Breast epithelium (tissue), 4 donors: ENCODE measurements around the gene SSX2IP. TPM values are rescaled to one million over a fixed set of nuclear protein-coding genes. Genes with fewer than 3 reads are reported as not detected.
"Not testable (repeated sequence)": the region's sequence is repeated elsewhere in the genome, so short reads cannot be mapped to it uniquely, and the experiment has no call there.

Source experiments
- DNase-seq, 2 donors: peaks; one replicate each; pipeline ENCODE4 v3.0.0-alpha.2; 2019; ENCODE audit warnings: low spot score in 2 of 2
- H3K27ac ChIP-seq, 2 donors: fragments of 200-600 bp; sonication (generic) in 1 of 2; one replicate each; pipeline ENCODE4 v1.5.1; 2016 to 2019; ENCODE audit warnings: mild to moderate bottlenecking in 1 of 2
- H3K27me3 ChIP-seq, 2 donors: fragments of 200-600 bp; sonication (generic) in 1 of 2; one replicate each; pipeline versions ENCODE4 v1.5.1 to v1.6.0; 2017 to 2019; ENCODE audit warnings: control low read depth in 1 of 2, mild to moderate bottlenecking in 1 of 2
- H3K36me3 ChIP-seq: fragments of 200-600 bp; one replicate; pipeline ENCODE4 v1.5.1; 2019
- H3K4me1 ChIP-seq, 2 donors: fragments of 200-600 bp; sonication (generic); one replicate each; pipeline ENCODE4 v1.5.1; 2016 to 2019; ENCODE audit warnings: control low read depth in 1 of 2
- H3K4me3 ChIP-seq, 3 donors: fragments of 200-600 bp; sonication (generic); 1 replicate in 2 of 3; 2 replicates in 1 of 3; pipeline ENCODE4 v1.5.1; 2016 to 2019; ENCODE audit warnings: mild to moderate bottlenecking in 3 of 3, moderate library complexity in 2 of 3
- H3K9me3 ChIP-seq, 2 donors: fragments of 200-600 bp; sonication (generic) in 1 of 2; one replicate each; pipeline ENCODE4 v1.5.1; 2016 to 2019; ENCODE audit warnings: control low read depth in 1 of 2
- CTCF ChIP-seq, 3 donors: fragments of 450-650 bp; IDR thresholded peaks; one replicate each; pipeline ENCODE4 v1.5.1; 2016 to 2017; ENCODE audit warnings: antibody characterized with exemption in 3 of 3, mild to moderate bottlenecking in 3 of 3, moderate library complexity in 3 of 3
- POLR2A ChIP-seq: fragments of 450-650 bp; IDR thresholded peaks from one replicate; pipeline ENCODE4 v1.6.1; 2016; ENCODE audit warnings: antibody characterized with exemption, mild to moderate bottlenecking, moderate library complexity
- POLR2AphosphoS5 ChIP-seq, 3 donors: sonication (generic); formaldehyde crosslinking; IDR thresholded peaks; one replicate each; pipeline ENCODE4 v1.6.1; 2017; ENCODE audit warnings: antibody characterized with exemption in 3 of 3
- intact Hi-C: fragments of 100-400 bp; cut with DNase I; formaldehyde crosslinking; loops from one replicate; pipeline ENCODE4 v1.15.1; 2023; ENCODE audit warnings: low total_unique reads
- total RNA-seq, 3 donors: library from RNA; depleted of rRNA; stranded (reverse); fragments of >200 nt; gene quantifications; one replicate each; pipeline ENCODE4 v1.1.0, GENCODE V29; 2016

SSX2IP gene
- total RNA-seq, 3 donors from 2014 or later = 1.1 to 11.0 (median 4.3) TPM

DNA sequence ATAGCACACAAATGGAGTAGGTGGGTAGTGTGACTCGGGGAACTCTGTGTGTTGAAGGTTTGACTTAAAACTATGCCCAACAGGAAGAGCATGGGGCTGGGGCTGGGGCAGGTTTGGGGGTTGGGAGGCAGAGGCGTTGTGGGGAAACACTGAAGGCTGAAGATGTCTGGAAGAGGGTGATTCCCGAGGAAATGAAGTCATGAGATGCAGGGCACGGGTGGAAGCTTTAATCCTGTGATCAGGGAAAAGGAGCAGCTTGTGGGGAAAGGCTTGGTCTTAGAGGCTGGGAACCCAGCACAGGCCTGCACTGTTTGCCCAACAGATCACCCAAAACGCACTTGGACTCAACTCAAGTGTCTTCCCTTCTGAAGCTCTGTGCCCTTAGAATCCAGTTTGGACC lies 89.5 kb downstream of the SSX2IP start:
- DNase-seq = no peak
- no peak overlapping the region for H3K4me3 ChIP-seq
- intact Hi-C loops = loop anchor here (10.0 kb wide), 1 partner anchor 1036 kb away; no protein-coding TSS in a partner anchor
- TF ChIP-seq POLR2AphosphoS5 (IDR thresholded peaks at IDR 0.05) = no peak
- TF ChIP-seq POLR2A = no peak
- TF ChIP-seq CTCF (IDR thresholded peaks at IDR 0.05) = no peak
- no peaks in the 10 kb centered on the region for H3K4me1 ChIP-seq
- no peak overlapping the region for H3K27ac ChIP-seq
- H3K27me3 ChIP-seq = no peaks in the 10 kb centered on the region
- peaks cover 8 to 15% of the 10 kb centered on the region in 2 donors for H3K9me3 ChIP-seq
- no peaks in the 10 kb centered on the region for H3K36me3 ChIP-seq

DNA sequence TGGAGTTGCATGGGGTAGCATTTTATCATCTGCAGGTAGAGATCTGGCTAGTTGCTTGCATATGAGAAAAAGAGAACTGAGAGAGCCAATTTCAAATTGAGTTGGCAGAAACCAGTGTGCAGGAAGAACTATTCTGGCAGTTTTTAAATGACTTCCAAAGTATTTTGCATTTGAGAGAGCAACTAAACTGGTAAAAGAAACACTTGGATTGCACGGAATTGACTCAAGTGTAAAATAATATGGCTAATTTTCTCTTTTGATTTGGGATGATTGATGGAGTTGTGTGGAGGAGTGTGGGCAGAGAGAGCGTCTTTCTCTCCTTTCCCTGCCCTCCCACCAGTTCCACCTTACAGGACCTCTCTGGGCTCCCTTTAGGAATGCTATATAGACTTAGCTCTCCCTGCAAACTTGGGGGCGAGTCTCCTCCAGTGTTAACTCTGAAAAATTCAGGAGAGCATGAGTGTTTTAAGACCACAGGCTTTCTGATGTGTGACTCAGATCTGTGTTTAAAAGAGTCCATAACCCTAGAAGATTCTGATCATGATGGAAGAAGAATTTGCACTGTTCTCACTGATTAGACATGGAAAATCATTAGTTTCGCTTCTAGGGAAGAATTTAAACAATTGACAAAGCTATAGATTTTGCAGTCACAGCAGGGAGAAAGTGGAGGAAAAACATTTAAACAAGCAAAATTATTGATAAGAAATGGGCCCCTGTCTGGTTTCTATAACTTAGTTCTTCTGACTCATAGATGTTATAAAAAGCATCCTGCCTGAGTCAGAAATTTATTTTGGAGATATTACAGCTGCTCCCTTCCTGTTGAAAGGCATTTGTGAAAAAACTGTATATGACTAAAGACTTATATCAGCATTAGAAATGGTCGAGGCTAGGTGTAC lies 91.2 kb downstream of the SSX2IP start:
- DNase-seq = no peak
- Histone ChIP-seq H3K27ac (no peak overlapping the region), H3K4me1 (no peaks in the 10 kb centered on the region), H3K36me3 (no peaks in the 10 kb centered on the region), H3K9me3 (no peaks in the 10 kb centered on the region), H3K4me3 (no peak overlapping the region), H3K27me3 (no peaks in the 10 kb centered on the region)
- intact Hi-C loops = no loop called here
- no peak for TF ChIP-seq POLR2A
- TF ChIP-seq POLR2AphosphoS5 (IDR thresholded peaks at IDR 0.05) = no peak
- no peak for TF ChIP-seq CTCF (IDR thresholded peaks at IDR 0.05)

GRCh38 chr1:84598418-84598817 lies 91.8 kb downstream of the SSX2IP start:
- no peak overlapping the region for H3K27ac ChIP-seq
- no peak for TF ChIP-seq POLR2A
- TF ChIP-seq CTCF (IDR thresholded peaks at IDR 0.05) = no peak
- TF ChIP-seq POLR2AphosphoS5 (IDR thresholded peaks at IDR 0.05) = no peak

DNA sequence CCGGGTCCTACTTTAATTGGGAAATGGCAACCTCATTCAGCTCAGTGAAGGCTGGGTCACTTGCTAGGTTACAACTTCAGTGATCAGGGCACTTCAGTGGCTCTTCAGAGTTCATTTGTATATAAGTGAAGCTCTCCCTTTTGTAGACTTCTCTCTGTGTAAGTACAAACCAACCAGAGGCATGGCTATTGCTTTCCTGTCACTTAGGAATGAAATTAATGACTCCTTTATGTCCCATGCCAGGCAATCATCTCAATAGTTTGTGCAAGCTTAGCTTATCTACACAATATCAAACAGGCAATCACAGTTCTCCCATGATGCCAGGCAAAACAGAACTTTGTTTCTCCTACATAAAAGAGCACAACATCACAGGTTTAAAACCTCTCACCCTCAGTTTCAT lies 93.2 kb downstream of the SSX2IP start:
- no peak overlapping the region for H3K27ac ChIP-seq
- TF ChIP-seq CTCF (IDR thresholded peaks at IDR 0.05) (no peak), POLR2A (no peak), POLR2AphosphoS5 (IDR thresholded peaks at IDR 0.05) (no peak)
- no peak for DNase-seq

More at GRCh38 chr1:84598418-84598817, 91.8 kb downstream of the SSX2IP start:
- H3K27me3 ChIP-seq = no peaks in the 10 kb centered on the region
- no peak overlapping the region for H3K4me3 ChIP-seq
- intact Hi-C loops = no loop called here
- DNase-seq = no peak
- H3K36me3 ChIP-seq = no peaks in the 10 kb centered on the region
- H3K4me1 ChIP-seq = no peaks in the 10 kb centered on the region
- peaks cover 0 to 6% of the 10 kb centered on the region in 2 donors for H3K9me3 ChIP-seq

DNA sequence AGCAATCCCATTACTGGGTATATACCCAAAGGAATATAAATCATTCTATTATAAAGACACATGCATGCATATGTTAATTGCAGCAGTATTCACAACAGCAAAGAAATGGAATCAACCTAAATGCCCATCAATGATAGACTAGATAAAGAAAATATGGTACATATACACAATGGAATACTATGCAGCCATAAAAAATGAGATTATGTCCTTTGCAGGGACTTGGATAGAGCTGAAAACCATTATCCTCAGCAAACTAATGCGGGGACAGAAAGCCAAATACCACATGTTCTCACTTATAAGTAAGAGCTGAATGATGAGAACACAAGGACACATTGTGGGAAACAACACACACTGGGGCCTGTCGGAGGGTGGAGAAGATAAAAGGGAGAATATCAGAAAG lies 95.3 kb downstream of the SSX2IP start:
- H3K9me3 ChIP-seq, H3K36me3 ChIP-seq, H3K4me3 ChIP-seq, intact Hi-C loops, H3K27ac ChIP-seq, H3K27me3 ChIP-seq, DNase-seq, H3K4me1 ChIP-seq: not testable (repeated sequence)

More for the DNA sequence above, 93.2 kb downstream of the SSX2IP start:
- Histone ChIP-seq H3K36me3 (no peaks in the 10 kb centered on the region), H3K4me3 (no peak overlapping the region), H3K27me3 (no peaks in the 10 kb centered on the region), H3K4me1 (no peaks in the 10 kb centered on the region), H3K9me3 (peaks cover 0 to 9% of the 10 kb centered on the region in 2 donors)
- intact Hi-C loops = loop anchor here (1.0 kb wide), 1 partner anchor 15 kb away; no protein-coding TSS in a partner anchor

Other genes starting within 250 kb of the SSX2IP start
- gene RPF1, start 211.2 kb downstream of the SSX2IP start, total RNA-seq = 10 to 100 TPM; 33.6 to 44.6 (median 41.6) TPM
- 1 to 10 TPM in 1 of 3 donors, under 1 TPM in 2; 0.16 to 1.0 (median 0.33) TPM for gene SPATA1, start 184.1 kb downstream of the SSX2IP start, total RNA-seq
- gene GNG5, start 183.9 kb downstream of the SSX2IP start, total RNA-seq = 10 to 100 TPM; 47.8 to 66.6 (median 47.9) TPM
- gene CTBS, start 116.0 kb downstream of the SSX2IP start, total RNA-seq = 10 to 100 TPM; 18.4 to 22.9 (median 22.5) TPM
- 1 to 10 TPM in 2 of 3 donors, not detected in 1; 1.6 to 3.7 TPM for gene LPAR3, start 202.7 kb upstream of the SSX2IP start, total RNA-seq